Thyroid gland (tissue), 4 donors: Measurements from ENCODE around the gene APC2. TPM values are rescaled to one million over a fixed set of nuclear protein-coding genes. Genes with fewer than 3 reads are reported as not detected.
A peak's percentile ranks its signal among the peaks of the same experiment; 100 is the strongest.

ENCODE experiments used
- DNase-seq, 2 donors: peaks; one replicate each; pipeline ENCODE4 v3.0.0-alpha.2; 2019
- H3K27ac ChIP-seq, 3 donors: fragments of 200-600 bp; sonication (generic); 1 replicate in 2 of 3; 2 replicates in 1 of 3; pipeline ENCODE4 v1.5.1; 2016 to 2019; ENCODE audit warnings: mild to moderate bottlenecking in 1 of 3, moderate library complexity in 1 of 3
- H3K27me3 ChIP-seq: fragments of 200-600 bp; sonication (generic); one replicate; pipeline ENCODE4 v1.5.1; 2019
- H3K36me3 ChIP-seq, 2 donors: fragments of 200-600 bp; sonication (generic); one replicate each; pipeline ENCODE4 v1.5.1; 2016 to 2019
- H3K4me1 ChIP-seq, 2 donors: fragments of 200-600 bp; sonication (generic); one replicate each; pipeline ENCODE4 v1.5.1; 2017 to 2019
- H3K4me3 ChIP-seq, 3 donors: fragments of 200-600 bp; sonication (generic); replicated peaks in 1 of 3; 1 replicate in 2 of 3; 2 replicates in 1 of 3; pipeline ENCODE4 v1.5.1; 2016; ENCODE audit warnings: mild to moderate bottlenecking in 1 of 3
- H3K9me3 ChIP-seq: fragments of 200-600 bp; sonication (generic); one replicate; pipeline ENCODE4 v1.5.1; 2017
- POLR2A ChIP-seq, 2 donors: fragments of 450-650 bp; IDR thresholded peaks; one replicate each; pipeline ENCODE4 v1.6.1; 2017; ENCODE audit warnings: antibody characterized with exemption in 2 of 2, mild to moderate bottlenecking in 2 of 2, moderate library complexity in 1 of 2
- WGBS, 2 donors: methylation state at CpG; one replicate each; pipeline ENCODE4 v1.1.5; 2017; 5-methylcytosine and 5-hydroxymethylcytosine counted together
- intact Hi-C: fragments of 100-400 bp; cut with DNase I; formaldehyde crosslinking; loops from one replicate; pipeline ENCODE4 v1.15.1; 2023
- total RNA-seq, 4 donors: library from RNA; depleted of rRNA; stranded (reverse); fragments of >200 nt; gene quantifications; one replicate each; pipeline ENCODE4 v1.2.3, GENCODE V29; 2016
- TF ChIP-seq, protein P1 (sequence below), 6 experiments: fragments of 200-600 bp in 3 of 6; fragments of 450-650 bp in 3 of 6; sonication (generic) in 3 of 6; IDR thresholded peaks; one replicate each; pipeline ENCODE4 v1.5.1; 2016 to 2019; ENCODE audit warnings: antibody characterized with exemption in 6 of 6, mild to moderate bottlenecking in 2 of 6, inconsistent platforms in 1 of 6, moderate library complexity in 1 of 6

APC2 gene
- total RNA-seq, 4 donors from 2014 or later = under 0.01 to 0.20 (median 0.08) TPM; not detected in 1

DNA sequence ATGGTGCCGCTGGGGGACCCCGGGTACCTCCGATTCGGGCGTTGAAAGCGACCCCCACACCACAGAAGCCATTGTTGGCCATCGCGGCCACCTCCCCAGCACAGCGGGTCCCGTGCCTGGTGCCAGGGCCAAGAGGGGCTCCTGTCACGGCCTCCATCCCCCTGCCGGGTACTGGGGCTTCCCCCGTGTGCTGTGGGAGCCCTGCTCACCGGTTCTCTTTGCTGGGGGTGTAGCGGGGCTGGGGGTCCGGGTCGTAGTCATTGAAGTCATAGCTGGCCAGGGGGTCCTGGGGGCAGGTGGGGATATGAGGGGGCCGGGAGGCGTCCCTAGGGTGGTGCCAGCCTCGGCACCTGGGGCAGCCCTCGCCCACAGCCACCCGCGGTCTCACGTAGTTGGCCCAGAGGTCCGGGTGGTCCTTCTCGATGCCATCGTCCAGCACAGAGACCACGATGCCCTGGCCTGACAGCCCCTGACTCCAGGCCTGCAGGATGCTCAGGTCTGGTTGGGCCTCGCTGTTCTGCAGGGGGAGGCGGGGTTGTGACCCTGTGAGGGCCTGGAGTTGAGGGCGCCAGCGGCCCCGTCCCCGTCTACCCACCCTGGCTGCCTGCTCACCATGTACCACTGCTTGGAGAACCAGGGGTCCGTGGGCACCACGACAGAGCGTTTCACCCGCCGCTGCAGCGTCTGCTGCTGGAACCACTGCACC is 37.8 kb downstream of the APC2 start:
- 93 to 94% methylated on average over 14 to 25 of the region's 40 CpGs for WGBS, 2 donors
- intact Hi-C loops = no loop called here
- no peak for TF ChIP-seq POLR2A (IDR thresholded peaks at IDR 0.05)
- TF ChIP-seq, protein P1, sequence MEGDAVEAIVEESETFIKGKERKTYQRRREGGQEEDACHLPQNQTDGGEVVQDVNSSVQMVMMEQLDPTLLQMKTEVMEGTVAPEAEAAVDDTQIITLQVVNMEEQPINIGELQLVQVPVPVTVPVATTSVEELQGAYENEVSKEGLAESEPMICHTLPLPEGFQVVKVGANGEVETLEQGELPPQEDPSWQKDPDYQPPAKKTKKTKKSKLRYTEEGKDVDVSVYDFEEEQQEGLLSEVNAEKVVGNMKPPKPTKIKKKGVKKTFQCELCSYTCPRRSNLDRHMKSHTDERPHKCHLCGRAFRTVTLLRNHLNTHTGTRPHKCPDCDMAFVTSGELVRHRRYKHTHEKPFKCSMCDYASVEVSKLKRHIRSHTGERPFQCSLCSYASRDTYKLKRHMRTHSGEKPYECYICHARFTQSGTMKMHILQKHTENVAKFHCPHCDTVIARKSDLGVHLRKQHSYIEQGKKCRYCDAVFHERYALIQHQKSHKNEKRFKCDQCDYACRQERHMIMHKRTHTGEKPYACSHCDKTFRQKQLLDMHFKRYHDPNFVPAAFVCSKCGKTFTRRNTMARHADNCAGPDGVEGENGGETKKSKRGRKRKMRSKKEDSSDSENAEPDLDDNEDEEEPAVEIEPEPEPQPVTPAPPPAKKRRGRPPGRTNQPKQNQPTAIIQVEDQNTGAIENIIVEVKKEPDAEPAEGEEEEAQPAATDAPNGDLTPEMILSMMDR (IDR thresholded peaks at IDR 0.05) = no peak

DNA sequence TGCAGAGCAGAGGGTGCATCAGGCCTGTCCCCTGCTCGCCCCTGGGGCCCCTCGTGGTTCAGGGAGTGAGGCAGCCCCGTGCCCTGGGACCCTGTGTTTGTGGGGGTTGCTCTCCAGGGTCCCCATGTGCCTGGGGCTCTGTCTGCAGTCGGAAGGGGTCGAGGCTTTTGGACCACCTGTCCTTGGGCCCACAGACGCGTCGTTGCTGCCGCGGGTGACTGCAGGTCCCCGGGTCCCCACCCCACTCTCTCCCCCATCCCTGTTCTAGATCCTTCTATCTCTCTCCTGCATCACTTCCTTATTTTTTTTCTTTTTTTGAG is 38.3 kb downstream of the APC2 start:
- intact Hi-C loops = no loop called here
- WGBS, 2 donors = 92 to 98% methylated on average over 10 to 11 of the region's 11 CpGs
- H3K27ac ChIP-seq = no peak overlapping the region
- TF ChIP-seq, protein P1 (IDR thresholded peaks at IDR 0.05) = no peak
- no peak for TF ChIP-seq POLR2A (IDR thresholded peaks at IDR 0.05)
- H3K4me3 ChIP-seq = no peak overlapping the region
- H3K36me3 ChIP-seq = no peaks in the 10 kb centered on the region
- no peak for DNase-seq
- H3K4me1 ChIP-seq = peaks cover 12 to 14% of the 10 kb centered on the region in 2 donors
- H3K27me3 ChIP-seq = no peaks in the 10 kb centered on the region
- H3K9me3 ChIP-seq = no peaks in the 10 kb centered on the region

More for the DNA sequence above, 37.8 kb downstream of the APC2 start:
- Histone ChIP-seq H3K9me3 (no peaks in the 10 kb centered on the region), H3K4me1 (peaks cover 12 to 14% of the 10 kb centered on the region in 2 donors), H3K4me3 (no peak overlapping the region), H3K27me3 (no peaks in the 10 kb centered on the region), H3K36me3 (no peaks in the 10 kb centered on the region), H3K27ac (no peak overlapping the region)
- no peak for DNase-seq

DNA sequence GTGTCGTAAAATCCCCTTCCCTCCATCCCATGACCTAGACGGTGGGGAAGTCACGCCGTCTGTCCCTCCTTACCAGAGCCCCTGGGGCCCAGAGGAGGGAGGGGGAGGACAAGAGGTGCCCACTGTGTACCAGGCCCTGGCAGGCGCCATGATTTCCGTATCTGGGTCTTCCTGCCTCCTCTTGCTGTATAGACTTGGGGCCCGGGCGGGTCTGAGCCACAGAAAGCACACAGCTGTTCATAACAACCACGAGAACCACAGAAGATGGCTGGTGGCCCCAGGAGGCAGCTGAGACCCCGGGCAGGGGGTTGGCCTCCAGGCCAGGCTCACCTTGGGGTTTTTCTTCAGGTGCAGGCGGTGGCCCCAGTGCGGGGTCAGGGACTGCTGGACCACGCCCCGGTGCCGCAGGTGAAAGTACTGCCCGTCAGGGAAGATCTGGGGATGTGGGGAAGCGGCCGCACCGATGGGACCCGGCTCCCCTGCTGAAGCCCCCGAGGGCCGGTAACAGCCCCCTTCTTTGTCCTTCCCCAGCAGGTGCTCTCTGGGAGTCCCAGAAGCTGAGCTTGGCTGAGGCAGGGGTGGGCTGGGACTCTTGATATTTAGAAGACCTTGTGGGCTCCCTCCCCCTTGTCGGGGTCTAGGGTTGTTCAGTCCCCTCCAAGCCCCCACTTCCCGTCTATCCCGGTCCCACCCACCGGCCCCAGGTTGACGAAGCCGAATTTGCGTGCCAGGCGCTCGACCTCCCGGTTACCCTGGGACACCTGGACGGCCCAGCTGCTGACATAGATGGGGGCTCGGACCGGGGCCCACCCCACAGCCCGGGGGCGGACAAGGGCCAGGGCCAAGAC is 39.8 kb downstream of the APC2 start:
- no peaks in the 10 kb centered on the region for H3K9me3 ChIP-seq
- intact Hi-C loops = no loop called here
- H3K4me1 ChIP-seq = peaks cover 12 to 14% of the 10 kb centered on the region in 2 donors
- H3K27me3 ChIP-seq = no peaks in the 10 kb centered on the region
- no peaks in the 10 kb centered on the region for H3K36me3 ChIP-seq
- H3K27ac ChIP-seq = peak overlapping the region in 2 of 3 donors; percentile 2 to 26
- no peak for DNase-seq
- WGBS, 2 donors = 33 to 62% methylated on average over 10 to 22 of the region's 37 CpGs
- TF ChIP-seq, protein P1 (IDR thresholded peaks at IDR 0.05) = no peak
- no peak for TF ChIP-seq POLR2A (IDR thresholded peaks at IDR 0.05)
- peak overlapping the region in 2 of 3 donors; percentile 42 to 47 for H3K4me3 ChIP-seq

DNA sequence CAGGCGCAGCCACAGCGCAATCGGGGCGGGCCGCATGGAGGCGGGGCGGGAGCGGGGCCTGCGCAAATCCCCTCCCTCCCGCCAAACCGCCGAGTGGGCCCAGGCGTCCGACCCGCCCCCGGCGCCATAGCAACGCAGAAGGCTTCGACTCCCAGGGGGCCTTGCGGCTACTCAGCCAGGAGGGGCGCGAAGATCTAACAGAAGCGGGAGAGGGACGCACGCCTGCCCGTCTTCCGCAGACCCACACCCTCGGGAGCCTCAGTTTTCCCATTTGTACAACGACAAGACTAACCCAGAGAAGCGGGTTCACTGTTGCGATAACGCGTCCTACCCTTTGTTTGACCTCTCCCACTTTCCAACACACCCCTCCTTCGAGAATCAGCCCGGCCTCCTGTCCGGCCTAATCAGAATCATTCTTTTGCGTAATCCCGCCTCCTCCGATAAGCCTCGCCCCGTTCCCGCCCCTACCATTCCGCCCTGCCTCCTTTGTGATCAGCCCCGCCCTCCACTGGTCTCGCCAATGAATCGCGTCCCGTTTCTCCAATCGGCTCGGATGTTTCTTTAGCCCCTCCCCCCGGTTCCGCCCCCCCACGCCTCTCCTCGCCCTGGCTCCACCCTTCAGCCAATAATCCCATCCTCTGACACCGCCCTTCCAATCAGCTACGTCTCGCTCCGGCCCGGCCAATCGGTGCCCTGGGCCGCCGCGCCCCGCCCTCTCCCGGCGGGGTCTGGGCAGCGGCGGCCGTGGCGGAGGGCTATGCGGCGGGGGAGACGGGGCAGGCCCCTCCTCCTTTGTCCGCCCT is 40.6 kb downstream of the APC2 start, which contains the start of gene PCSK4:
TSS of gene PCSK4 (minus strand) at position 40 of the 803 bp plus-strand sequence. CDS start at position 36, 4 bp downstream.
- Histone ChIP-seq H3K4me3 (peak within 1 kb of the TSS in 2 of 3 donors; percentile 42 to 47), H3K4me1 (peaks cover 12 to 14% of the 10 kb centered on the region in 2 donors), H3K27ac (peak within 1 kb of the TSS in 2 of 3 donors; percentile 2 to 26), H3K9me3 (no peaks in the 10 kb centered on the region), H3K36me3 (no peaks in the 10 kb centered on the region), H3K27me3 (no peaks in the 10 kb centered on the region)
- WGBS, 2 donors = 1% methylated on average over 44 to 52 of the region's 74 CpGs
- intact Hi-C loops = no loop called here
- peak; percentile 98 to 99 for DNase-seq
- peak in 1 of 2 donors; percentile 39 for TF ChIP-seq POLR2A (IDR thresholded peaks at IDR 0.05)
- TF ChIP-seq, protein P1 (IDR thresholded peaks at IDR 0.05) = no peak
